CD4-positive, alpha-beta T cell treated with Interleukin-10 for 1 hour (primary cell): ENCODE data around the gene GNLY.
A peak's percentile ranks its signal among the peaks of the same experiment; 100 is the strongest.

Source experiments
- DNase-seq: peaks from one replicate; pipeline ENCODE4 v3.0.0-alpha.2; 2020

GNLY gene

GRCh38 chr2:85690932-85691331, 3.2 kb upstream of the GNLY start:
- DNase-seq: no peak

GRCh38 chr2:85692039-85692645, 2.0 kb upstream of the GNLY start:
- DNase-seq: no peak

GRCh38 chr2:85695121-85695520, 963 bp downstream of the GNLY start:
- DNase-seq: no peak

- no peak for DNase-seq
These were observed 1.8 kb downstream of the GNLY start for GRCh38 chr2:85695691-85696668.

- no peak for DNase-seq
These were observed 2.9 kb downstream of the GNLY start for GRCh38 chr2:85697096-85697495.

GRCh38 chr2:85697716-85698115, 3.6 kb downstream of the GNLY start:
- no peak for DNase-seq

- no peak for DNase-seq
These were observed 4.2 kb downstream of the GNLY start for GRCh38 chr2:85698184-85698879.

GRCh38 chr2:85698880-85699254, 4.7 kb downstream of the GNLY start:
- DNase-seq: no peak

GRCh38 chr2:85699325-85699724, 5.2 kb downstream of the GNLY start:
- no peak for DNase-seq

- no peak for DNase-seq
These were observed 8.0 kb downstream of the GNLY start for GRCh38 chr2:85702172-85702571.

- no peak for DNase-seq
These were observed 8.6 kb downstream of the GNLY start for GRCh38 chr2:85702800-85703199.

GRCh38 chr2:85703329-85703728, 9.2 kb downstream of the GNLY start:
- DNase-seq: no peak

- DNase-seq: no peak
These were observed 9.9 kb downstream of the GNLY start for GRCh38 chr2:85704038-85704437.

- DNase-seq: peak; percentile 69
These were observed 10.9 kb downstream of the GNLY start for GRCh38 chr2:85704800-85705679.

- DNase-seq: no peak
These were observed 11.5 kb downstream of the GNLY start for GRCh38 chr2:85705680-85706039.

- no peak for DNase-seq
These were observed 11.9 kb downstream of the GNLY start for GRCh38 chr2:85706063-85706462.

- no peak for DNase-seq
These were observed 12.6 kb downstream of the GNLY start for GRCh38 chr2:85706599-85707296.

- peak; percentile 84 for DNase-seq
These were observed 13.1 kb downstream of the GNLY start for GRCh38 chr2:85707304-85707703.

GRCh38 chr2:85708641-85709040, 14.5 kb downstream of the GNLY start:
- no peak for DNase-seq

- no peak for DNase-seq
These were observed 15.2 kb downstream of the GNLY start for GRCh38 chr2:85709401-85709811.

GRCh38 chr2:85710687-85711577, 16.8 kb downstream of the GNLY start:
- no peak for DNase-seq
